Stimulated activated CD4-positive, alpha-beta T cell treated with anti-CD3 and anti-CD28 coated beads, Interleukin-2, amount 100 ng/mL, for 48 hours (primary cell): Measurements from ENCODE around the gene THSD4.

Experiments
- DNase-seq, 2 donors: peaks; one replicate each; pipeline ENCODE4 v3.0.0-alpha.2; 2020

THSD4 gene

GRCh38 chr15:71103102-71103676 lies 12.1 kb upstream of the THSD4 start:
- DNase-seq, result no peak

- DNase-seq, result no peak
Observed at GRCh38 chr15:71104636-71105035, 10.6 kb upstream of the THSD4 start.

DNA sequence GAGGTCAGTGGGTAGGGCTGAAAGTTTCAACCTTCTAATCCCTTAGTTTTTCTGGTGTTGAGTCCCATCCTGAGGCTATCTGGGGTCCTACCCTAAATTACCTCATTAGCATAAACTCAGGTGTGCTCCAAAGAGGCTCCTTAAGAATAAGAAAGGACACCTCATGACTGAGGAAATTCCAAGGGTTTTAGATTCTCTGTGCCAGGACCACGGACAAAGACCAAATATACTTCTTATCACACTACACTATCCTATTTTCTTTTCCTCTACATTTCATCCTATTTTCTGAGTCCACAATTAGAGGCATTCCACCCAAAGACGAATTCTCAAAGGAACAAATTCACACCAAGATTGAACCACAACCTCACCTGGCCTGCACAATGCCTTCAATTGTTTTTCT lies 9.8 kb upstream of the THSD4 start:
- DNase-seq, result no peak

DNA sequence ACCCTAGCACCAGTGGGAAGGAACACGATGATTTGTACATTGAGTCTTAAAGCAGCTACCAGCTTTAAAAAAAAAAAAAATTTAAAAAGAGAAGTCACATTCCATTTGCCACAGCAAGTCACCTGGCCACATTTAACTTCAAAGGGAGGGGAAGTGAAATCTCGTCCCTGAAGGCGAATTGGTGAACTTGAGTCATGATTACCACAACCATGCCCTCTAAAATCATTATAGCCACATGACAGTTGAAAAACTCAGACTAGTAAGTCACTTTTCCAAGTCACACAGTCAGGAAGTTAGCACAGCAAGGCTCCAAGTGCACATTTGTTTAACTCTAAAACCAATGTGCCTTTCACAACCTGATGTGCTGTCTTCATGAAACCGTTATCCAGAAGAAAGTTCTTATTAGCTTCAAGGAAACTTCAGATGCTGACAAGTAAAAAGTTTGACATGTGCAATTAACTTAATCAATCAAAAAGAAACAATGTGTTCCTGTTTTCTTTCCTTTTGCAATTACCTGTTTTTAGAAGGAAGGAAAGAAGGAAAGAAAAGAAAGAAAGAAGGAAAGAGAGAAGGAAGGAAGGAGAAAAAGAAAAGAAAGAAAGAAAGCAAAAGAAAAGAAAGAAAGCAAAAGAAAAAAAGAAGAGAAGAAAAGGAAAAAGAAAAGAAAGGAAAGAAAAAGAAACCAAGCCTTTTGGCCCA lies 8.3 kb upstream of the THSD4 start:
- no peak for DNase-seq

DNA sequence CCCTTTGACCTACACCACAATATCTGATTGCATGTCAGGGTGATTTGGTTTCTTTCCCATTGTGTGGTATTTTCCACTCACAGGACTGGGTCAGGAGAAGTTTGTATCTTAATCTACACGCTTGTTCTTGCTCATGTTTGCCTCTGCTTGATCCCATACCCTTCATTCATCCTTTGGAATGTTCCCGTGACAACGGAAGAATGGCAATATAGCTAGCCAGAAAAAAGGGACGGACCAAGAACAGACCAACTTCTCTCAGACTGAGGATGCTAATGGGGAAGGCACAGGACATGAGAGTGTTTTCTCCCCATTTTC lies 7.8 kb upstream of the THSD4 start:
- DNase-seq, result no peak

DNA sequence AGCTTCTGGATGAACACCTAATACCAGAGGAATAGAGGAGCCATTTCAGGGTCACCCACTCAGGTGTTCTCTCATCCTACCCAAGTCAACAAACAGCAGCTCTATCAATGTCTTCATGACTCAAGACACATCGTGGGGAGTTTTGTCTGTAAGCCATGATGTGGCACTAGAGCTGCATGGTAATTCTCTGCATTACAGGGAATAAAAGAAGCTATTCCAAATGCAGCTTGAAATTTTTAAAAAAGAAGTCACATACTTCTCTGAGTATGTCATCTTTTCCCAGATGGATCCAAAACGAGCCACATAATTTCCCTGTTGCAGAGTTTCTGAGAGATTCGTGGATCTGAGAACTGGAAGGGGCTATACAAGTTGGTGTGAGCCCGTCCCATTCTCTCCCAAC lies 6.1 kb upstream of the THSD4 start:
- no peak for DNase-seq

- DNase-seq, result no peak
Observed at GRCh38 chr15:71109905-71110304, 5.4 kb upstream of the THSD4 start.

DNA sequence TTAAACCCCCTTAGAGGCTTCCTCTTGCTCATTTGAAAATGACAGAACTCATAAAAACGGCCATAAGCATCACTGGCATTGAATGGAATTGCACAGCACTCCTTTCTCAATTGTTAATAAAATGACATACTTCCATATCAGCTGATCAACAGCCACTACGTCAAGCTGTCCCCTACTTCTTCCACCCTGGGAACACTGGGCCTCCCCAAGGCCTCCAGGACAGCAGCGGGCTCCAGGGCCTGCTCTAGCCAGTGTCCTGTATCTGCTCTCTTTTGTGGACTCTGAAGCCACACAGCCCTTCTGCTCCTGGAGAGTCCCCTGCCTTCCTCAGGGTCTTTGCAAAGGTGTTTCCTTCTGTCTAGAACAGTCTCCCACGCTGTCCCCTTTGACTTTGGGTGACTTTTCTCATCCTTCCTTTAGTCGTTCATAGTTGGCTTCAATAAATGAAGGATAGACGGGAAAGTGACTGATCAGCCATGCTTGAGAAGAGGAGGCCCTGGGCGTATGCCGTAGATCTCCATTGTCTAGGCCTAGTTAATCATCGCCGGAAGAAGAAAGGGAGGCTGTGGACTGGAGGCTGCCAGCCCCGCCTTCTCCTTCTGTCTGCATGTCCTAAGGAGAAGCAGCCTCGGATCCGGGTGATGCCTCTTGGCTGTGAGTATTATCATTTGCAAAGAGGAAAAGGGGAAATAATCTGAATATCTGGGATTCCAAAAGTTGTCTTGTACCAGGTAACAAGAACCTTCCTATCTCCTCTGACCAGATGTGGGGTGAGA lies 4.7 kb upstream of the THSD4 start:
- DNase-seq, result no peak

DNA sequence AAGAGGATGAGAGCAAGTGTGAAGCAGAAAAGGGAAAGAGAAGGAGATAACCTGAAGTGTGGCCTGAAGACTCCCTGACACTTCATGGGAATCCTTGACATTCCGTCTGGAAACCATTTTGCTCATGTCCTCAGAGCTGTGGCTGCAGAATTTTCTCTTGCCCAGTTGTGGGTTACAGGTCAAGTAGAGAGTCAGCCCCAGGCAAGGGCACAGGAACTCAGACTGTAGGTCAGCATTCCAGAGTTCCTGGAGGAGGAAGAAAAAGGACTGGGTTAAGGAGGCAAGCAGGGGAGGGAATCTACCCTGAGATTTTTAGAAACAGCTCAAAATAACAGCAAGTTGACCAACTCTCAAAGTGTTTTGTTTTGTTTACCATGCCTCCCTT lies 4.1 kb upstream of the THSD4 start:
- DNase-seq, result no peak

- no peak for DNase-seq
Observed at GRCh38 chr15:71111950-71112349, 3.3 kb upstream of the THSD4 start.

GRCh38 chr15:71112429-71112828 lies 2.8 kb upstream of the THSD4 start:
- no peak for DNase-seq

DNA sequence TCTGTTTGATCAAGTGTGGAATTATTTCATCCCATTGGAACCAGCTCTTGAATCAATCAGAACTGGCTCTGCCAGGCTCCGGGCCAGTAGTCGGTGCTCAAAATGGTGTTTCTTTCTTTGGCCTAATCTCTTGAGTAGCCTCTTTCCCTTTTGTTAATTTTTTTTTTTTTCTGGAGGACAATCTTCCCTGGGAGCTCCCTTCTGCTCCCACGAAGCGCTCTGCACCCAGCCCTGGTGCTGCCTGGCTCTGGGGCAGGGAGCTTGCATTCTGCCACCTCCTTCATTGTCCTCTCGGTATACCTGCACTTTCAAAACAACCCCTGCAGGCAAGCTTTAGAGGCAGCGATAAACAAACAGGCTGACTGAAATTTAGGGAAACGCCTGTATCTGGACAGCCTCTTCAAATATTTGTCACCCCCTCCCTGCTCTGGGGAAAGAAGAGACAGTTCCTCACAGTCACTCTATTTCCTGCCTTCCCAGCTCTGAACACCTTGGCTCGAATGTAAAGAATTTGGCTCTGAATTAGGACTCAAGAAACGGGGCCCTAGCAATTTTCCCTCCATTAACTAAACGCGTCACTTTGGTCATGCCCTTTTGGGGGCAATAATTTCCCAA lies 1.1 kb upstream of the THSD4 start:
- no peak for DNase-seq

- DNase-seq, result peak in 1 of 2 donors; percentile 11
Observed at GRCh38 chr15:71115567-71116351, 488 bp downstream of the THSD4 start.

- no peak for DNase-seq
Observed at GRCh38 chr15:71116366-71116765, 1.1 kb downstream of the THSD4 start.

DNA sequence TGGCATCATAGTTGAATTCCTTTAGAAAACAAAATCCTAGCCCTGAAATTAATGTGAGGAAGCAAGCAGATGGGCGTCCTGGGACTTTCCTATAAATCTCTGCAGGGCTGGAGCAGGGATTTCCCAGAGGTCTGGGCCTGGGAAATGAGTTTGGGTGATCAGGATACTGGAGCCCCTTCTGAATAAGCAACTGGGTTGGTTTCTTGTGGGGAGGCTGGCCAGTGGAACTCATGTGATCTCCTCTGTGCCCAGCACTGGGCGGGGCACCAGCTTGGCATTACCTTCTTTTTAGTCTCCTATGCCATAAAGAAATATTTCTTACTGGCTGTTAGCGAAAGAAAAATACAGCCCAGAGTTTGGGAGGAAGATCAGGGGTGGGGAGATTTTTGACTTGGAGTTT lies 1.7 kb downstream of the THSD4 start:
- DNase-seq, result no peak

DNA sequence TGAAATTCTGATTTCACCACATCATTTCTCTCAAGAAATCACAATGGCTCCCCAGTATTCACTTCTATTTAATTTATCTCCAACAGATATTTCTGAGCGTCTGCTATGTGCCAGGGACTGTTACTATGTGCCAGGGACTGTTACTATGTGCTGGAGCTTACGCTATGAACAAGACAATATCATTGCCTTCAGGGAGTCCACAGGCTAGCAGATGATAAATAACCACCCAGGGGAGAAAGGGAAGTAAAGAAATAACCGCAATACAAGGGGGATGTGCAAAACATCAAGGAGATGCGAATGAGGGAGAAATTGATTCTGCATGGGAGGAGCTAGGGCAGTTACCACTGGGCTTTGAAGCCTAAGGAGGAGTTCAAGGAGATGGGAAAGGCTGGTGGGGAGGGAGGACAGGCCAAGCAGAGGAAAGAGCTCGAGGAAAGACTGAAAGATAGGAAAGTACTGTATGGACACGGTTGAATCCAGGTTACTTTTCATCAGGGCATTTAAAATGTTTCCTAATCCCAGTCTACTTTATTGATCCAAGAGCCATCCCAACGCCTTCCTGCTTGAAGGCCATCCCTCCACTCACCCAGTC lies 2.5 kb downstream of the THSD4 start:
- DNase-seq, result no peak

DNA sequence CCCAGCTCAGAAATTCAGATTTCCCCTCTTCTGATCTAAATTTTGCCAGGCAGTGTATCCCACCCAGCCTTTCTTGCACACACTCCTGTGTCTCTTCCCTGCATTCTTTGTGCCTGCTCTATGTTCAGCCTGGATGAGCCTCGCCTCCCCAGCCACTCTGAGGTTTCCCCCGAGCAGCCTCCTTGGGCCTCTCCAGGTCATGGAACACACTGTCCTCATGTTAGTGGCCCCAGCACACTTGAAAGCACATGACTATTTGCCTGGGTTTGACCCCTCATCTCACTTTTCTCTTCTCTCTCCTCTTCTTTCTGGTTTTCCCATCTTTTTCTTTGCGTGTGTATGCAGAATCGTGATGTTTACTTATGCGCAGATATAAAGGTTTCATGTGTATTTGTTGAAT lies 3.1 kb downstream of the THSD4 start:
- DNase-seq, result no peak

- DNase-seq, result no peak
Observed at GRCh38 chr15:71118881-71119632, 3.8 kb downstream of the THSD4 start.

- no peak for DNase-seq
Observed at GRCh38 chr15:71120428-71120944, 5.2 kb downstream of the THSD4 start.

GRCh38 chr15:71121442-71121841 lies 6.2 kb downstream of the THSD4 start:
- no peak for DNase-seq

DNA sequence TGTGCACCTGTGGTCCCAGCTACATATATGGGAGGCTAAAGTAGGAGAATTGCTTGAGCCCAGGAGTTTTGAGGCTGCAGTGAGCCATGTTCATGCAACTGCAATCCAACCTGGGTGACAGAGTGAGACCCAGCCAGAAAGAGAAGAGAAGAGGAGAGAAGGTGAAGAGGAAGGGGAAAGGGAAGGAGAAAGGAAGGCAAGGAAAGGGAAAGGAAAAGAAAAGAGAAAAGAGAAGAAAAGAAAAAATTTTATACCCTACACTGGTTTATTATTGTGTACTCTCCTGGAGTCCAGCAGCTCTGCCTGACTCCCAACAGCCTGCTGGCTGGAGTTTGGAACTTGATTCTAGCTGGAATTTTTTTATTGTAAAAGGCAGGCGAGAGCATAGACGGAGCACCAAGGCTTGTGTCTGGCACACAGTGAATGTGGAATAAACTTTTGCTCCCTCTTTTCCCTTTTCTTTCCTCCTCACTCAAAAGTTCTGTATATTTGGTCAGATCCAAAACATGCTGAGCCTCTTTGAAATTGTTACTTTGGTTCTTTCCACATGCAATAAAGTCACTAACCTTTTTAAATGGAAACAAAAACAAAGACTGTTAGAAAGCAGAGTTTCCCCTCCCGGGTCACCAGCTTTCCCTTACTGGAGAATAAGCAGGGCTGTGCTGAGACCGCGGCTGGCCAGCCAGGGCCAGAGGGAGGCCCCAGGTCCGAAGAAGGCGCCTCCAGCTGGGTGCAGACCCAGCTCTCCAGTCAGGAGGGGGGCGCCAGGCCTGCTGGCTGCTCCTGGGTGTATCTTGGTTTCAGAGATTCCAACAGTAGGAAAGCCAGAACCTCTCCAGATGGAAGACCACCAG lies 9.9 kb downstream of the THSD4 start:
- no peak for DNase-seq
